Measurements from ENCODE around the gene VCP. TPM values are rescaled to one million over a fixed set of nuclear protein-coding genes. Genes with fewer than 3 reads are reported as not detected.
A peak's percentile ranks its signal among the peaks of the same experiment; 100 is the strongest.

The VCP gene
- total RNA-seq, 1 donor from 2014 or later: 244 TPM

DNA sequence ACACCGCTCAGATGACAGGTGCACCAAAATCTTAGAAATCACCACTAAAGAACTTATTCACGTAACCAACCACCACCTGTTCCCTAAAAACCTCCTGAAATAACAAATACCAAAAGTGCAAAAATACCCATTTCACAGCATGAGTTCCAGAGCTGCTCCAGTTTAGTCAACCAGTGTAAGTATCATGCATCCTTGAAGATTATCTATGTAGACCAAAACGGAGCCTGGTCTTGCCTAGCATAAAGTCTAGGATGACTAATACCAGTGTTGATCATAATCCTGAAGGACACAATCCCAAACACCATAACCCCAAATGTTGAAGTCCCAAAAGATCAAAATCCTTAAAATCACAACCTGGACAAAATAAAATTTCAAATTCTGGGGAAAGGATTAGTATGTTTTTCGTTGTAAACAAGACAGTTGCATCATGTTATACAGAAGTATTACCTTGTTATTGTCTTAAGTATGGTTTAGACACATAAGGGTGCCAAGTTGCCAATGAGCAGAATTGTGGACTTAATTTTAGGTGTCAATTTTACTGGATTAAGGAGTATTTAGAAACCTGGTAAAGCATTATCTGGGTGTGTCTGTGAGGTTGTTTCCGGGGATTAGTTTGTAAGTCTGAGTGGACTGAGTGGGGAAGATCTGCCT lies 18.1 kb downstream of the VCP start:
- no peak overlapping the region for H3K4me3 ChIP-seq (ENCODE audit: low read depth, low read length)
- TF ChIP-seq, protein P1, sequence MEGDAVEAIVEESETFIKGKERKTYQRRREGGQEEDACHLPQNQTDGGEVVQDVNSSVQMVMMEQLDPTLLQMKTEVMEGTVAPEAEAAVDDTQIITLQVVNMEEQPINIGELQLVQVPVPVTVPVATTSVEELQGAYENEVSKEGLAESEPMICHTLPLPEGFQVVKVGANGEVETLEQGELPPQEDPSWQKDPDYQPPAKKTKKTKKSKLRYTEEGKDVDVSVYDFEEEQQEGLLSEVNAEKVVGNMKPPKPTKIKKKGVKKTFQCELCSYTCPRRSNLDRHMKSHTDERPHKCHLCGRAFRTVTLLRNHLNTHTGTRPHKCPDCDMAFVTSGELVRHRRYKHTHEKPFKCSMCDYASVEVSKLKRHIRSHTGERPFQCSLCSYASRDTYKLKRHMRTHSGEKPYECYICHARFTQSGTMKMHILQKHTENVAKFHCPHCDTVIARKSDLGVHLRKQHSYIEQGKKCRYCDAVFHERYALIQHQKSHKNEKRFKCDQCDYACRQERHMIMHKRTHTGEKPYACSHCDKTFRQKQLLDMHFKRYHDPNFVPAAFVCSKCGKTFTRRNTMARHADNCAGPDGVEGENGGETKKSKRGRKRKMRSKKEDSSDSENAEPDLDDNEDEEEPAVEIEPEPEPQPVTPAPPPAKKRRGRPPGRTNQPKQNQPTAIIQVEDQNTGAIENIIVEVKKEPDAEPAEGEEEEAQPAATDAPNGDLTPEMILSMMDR (conservative IDR thresholded peaks at IDR 0.05; ENCODE audit: low read depth, low read length): no peak
- DNase-seq (ENCODE audit: low read depth): no peak

- no peak for DNase-seq (ENCODE audit: low read depth)
- TF ChIP-seq, protein P1 (conservative IDR thresholded peaks at IDR 0.05; ENCODE audit: low read depth, low read length): peak; percentile 81
These were observed 21.1 kb downstream of the VCP start for GRCh38 chr9:35051069-35051967.

DNA sequence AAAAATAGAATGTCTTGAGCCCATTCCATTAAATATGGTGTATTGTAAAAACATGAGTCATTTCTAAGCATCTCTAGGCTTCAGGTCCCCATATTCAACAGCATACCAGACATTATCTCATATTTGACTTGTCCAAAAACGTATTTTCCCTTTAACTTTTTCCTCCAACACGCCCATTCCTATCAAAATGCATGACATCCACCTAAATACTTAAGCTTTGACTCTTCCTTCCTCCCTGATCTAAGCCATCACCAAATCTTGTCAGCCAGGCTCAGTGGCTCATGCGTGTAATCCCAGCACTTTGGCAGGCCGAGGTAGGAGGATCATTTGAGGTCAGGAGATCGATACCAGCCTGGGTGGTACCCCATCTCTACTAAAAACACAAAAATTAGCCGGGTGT lies 23.9 kb downstream of the VCP start:
- no peak for DNase-seq (ENCODE audit: low read depth)
- TF ChIP-seq, protein P1 (conservative IDR thresholded peaks at IDR 0.05; ENCODE audit: low read depth, low read length): no peak
- H3K4me3 ChIP-seq (ENCODE audit: low read depth, low read length): no peak overlapping the region

More at GRCh38 chr9:35051069-35051967, 21.1 kb downstream of the VCP start:
- H3K4me3 ChIP-seq (ENCODE audit: low read depth, low read length): no peak overlapping the region

GRCh38 chr9:35044071-35044470 lies 28.4 kb downstream of the VCP start:
- TF ChIP-seq, protein P1 (conservative IDR thresholded peaks at IDR 0.05; ENCODE audit: low read depth, low read length): no peak
- no peak for DNase-seq (ENCODE audit: low read depth)
- no peak overlapping the region for H3K4me3 ChIP-seq (ENCODE audit: low read depth, low read length)

DNA sequence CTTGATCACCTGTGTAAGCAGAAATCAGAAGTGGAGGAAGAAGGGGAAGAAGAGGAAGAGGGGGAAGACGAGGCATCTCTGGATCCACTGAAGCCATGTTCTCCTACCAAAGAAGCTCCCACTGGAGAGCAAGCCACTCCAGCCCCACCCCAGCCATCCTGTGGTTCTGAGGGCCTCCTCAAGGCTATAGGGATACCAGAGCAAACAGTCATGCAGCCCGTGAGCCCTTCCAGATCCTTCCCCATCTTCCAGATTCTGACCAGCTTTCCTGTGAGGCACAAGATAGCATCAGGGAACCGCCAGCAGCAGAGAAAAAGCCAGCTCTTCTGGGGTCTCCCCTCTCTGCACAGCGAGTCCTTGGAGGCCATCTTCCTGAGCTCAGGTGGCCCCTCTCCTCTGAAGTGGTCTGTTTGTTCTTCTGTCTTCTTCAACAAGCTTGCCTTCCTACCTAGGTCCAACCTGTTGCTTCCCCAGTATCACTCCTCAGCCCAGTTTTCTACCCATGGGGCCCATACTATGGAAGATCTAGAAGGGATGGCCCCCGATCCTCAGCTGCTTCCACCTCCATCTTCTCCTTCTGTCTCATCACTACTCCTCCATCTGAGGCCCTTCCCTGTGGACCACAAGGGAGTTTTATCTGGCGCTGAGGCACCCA lies 29.4 kb downstream of the VCP start:
- no peak for DNase-seq (ENCODE audit: low read depth)
- TF ChIP-seq, protein P1 (conservative IDR thresholded peaks at IDR 0.05; ENCODE audit: low read depth, low read length): no peak
- H3K4me3 ChIP-seq (ENCODE audit: low read depth, low read length): no peak overlapping the region

- TF ChIP-seq, protein P1 (conservative IDR thresholded peaks at IDR 0.05; ENCODE audit: low read depth, low read length): no peak
- DNase-seq (ENCODE audit: low read depth): no peak
These were observed 30.3 kb downstream of the VCP start for GRCh38 chr9:35042081-35042604.

More at GRCh38 chr9:35042081-35042604, 30.3 kb downstream of the VCP start:
- H3K4me3 ChIP-seq (ENCODE audit: low read depth, low read length): no peak overlapping the region
